Osteocyte (in vitro differentiated cells): ENCODE results near the gene ATF7. TPM values are rescaled to one million over a fixed set of nuclear protein-coding genes. Genes with fewer than 3 reads are reported as not detected.

ENCODE experiments used
- DNase-seq: peaks from one replicate; pipeline ENCODE4 v3.0.0; 2021; ENCODE audit warnings: mixed read lengths; ENCODE audit not compliant: unreplicated experiment; ENCODE audit errors: extremely low spot score
- H3K27ac Mint-ChIP-seq: one replicate; pipeline ENCODE4 v1.8.0; 2021; ENCODE audit warnings: mild to moderate bottlenecking, mixed read lengths; ENCODE audit not compliant: unreplicated experiment
- H3K27me3 Mint-ChIP-seq: one replicate; pipeline ENCODE4 v1.8.0; 2021; ENCODE audit warnings: mixed read lengths; ENCODE audit not compliant: unreplicated experiment
- H3K36me3 Mint-ChIP-seq: one replicate; pipeline ENCODE4 v1.8.0; 2021; ENCODE audit warnings: mixed read lengths; ENCODE audit not compliant: unreplicated experiment
- H3K4me1 Mint-ChIP-seq: one replicate; pipeline ENCODE4 v1.8.0; 2021; ENCODE audit warnings: mixed read lengths; ENCODE audit not compliant: unreplicated experiment
- H3K4me3 Mint-ChIP-seq: one replicate; pipeline ENCODE4 v1.8.0; 2021; ENCODE audit warnings: mild to moderate bottlenecking, moderate library complexity, mixed read lengths; ENCODE audit not compliant: unreplicated experiment
- H3K9me3 Mint-ChIP-seq: one replicate; pipeline ENCODE4 v1.8.0; 2021; ENCODE audit warnings: mixed read lengths; ENCODE audit not compliant: unreplicated experiment
- CTCF ChIP-seq: fragments of 200-600 bp; sonication (generic); IDR thresholded peaks from 2 replicates; pipeline ENCODE4 v1.5.0; 2021; ENCODE audit warnings: antibody characterized with exemption, mild to moderate bottlenecking, moderate library complexity
- total RNA-seq: library from RNA; stranded (reverse); gene quantifications from 2 replicates; pipeline ENCODE4 v1.2.1, GENCODE V29; 2021

ATF7 gene
- total RNA-seq, 1 donor from 2014 or later: 50.0 TPM

DNA sequence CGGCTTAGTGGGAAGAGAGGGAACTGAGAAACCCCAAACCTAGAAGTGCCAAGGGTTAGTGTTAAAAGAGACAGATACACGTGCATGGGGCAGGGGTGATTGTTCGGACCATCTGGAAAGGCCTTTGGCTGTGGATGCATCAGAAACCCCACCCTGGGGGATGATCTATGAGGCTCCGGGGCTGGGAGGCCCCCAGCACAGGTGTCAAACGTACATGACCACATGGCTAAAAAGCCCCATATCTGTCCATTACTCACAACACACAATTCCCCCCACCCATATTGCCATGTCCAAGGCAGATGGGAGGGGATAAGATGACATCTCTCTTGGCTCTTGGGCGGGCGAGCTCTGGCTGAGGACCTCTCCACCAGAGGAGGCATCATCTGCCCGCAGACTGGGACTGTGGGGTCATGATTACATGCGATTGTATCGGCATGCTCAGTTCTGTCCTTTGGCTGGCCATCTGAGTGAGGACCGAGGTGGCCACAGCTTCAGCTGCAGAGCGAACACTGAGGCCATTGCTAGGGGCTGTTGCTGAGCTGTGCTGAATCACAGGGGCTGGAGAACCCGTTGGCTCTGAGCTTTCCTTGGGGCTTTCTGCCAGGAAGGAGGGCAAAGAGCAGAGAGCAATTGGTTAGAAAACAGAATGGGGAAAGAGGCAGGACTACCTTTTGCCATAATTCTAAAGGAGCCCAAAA, 109.3 kb downstream of the ATF7 start:
- Mint-ChIP-seq H3K27me3 (no peaks in the 10 kb centered on the region), H3K9me3 (no peaks in the 10 kb centered on the region), H3K27ac (no peak overlapping the region), H3K4me1 (no peaks in the 10 kb centered on the region), H3K36me3 (peaks cover 57% of the 10 kb centered on the region), H3K4me3 (no peak overlapping the region)
- no peak for DNase-seq
- no peak for TF ChIP-seq CTCF

GRCh38 chr12:53515291-53515680, 110.9 kb downstream of the ATF7 start:
- Mint-ChIP-seq H3K27me3 (no peaks in the 10 kb centered on the region), H3K36me3 (peaks cover 54% of the 10 kb centered on the region), H3K9me3 (no peaks in the 10 kb centered on the region), H3K4me3 (no peak overlapping the region), H3K27ac (no peak overlapping the region), H3K4me1 (no peaks in the 10 kb centered on the region)
- no peak for DNase-seq
- TF ChIP-seq CTCF: no peak

DNA sequence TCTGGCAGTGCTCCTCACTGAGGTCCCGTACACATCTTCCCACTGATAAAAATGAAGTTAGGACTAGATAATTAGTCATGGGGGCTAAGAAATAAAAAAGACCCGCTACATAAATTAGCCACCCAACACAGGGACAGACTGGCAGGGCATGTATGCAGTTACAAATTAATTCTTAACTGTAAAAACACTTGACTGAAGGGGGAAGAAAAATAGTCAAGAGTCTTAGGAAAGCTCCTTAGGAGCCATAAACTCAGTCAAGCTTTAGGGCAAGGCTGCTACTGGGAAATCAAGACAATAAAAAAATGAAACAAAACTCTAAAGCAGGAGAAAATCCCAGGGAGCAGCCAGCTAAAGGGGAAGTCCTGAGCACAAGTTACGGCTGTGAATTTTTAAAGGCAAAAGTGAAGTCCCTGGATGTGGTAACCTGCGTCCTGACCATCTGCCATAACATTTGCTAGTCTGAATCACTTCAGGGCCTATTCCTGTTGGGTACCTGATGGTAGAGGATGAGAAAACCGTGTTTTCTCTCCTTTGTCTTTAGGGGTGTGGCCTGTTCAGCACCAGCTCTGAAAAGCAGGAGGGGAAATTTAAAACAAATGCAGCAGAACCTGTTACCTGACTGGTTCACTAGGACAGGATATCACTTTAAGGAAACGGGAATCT, 111.4 kb downstream of the ATF7 start:
- no peak for TF ChIP-seq CTCF
- no peaks in the 10 kb centered on the region for H3K27me3 Mint-ChIP-seq
- peaks cover 49% of the 10 kb centered on the region for H3K36me3 Mint-ChIP-seq
- no peaks in the 10 kb centered on the region for H3K4me1 Mint-ChIP-seq
- no peaks in the 10 kb centered on the region for H3K9me3 Mint-ChIP-seq
- no peak overlapping the region for H3K4me3 Mint-ChIP-seq
- no peak overlapping the region for H3K27ac Mint-ChIP-seq
- DNase-seq: no peak

- no peak for TF ChIP-seq CTCF
- Mint-ChIP-seq H3K9me3 (no peaks in the 10 kb centered on the region), H3K36me3 (peaks cover 44% of the 10 kb centered on the region), H3K4me1 (no peaks in the 10 kb centered on the region), H3K27me3 (no peaks in the 10 kb centered on the region), H3K27ac (no peak overlapping the region), H3K4me3 (no peak overlapping the region)
- DNase-seq: no peak
These were observed 112.3 kb downstream of the ATF7 start for GRCh38 chr12:53513712-53514410.
